ENCODE measurements around the gene QARS1.

GRCh38 chr3:49124991-49125670 lies 20.6 kb upstream of the QARS1 start:
- TF ChIP-seq CTCF (IDR thresholded peaks at IDR 0.05 in 8 of 11, conservative IDR thresholded peaks at IDR 0.05 in 3 of 11) (no peak), POLR2A (IDR thresholded peaks at IDR 0.05) (no peak), POLR2AphosphoS5 (IDR thresholded peaks at IDR 0.05) (no peak)
